ENCODE data around the gene HIBCH.

Gene HIBCH

DNA sequence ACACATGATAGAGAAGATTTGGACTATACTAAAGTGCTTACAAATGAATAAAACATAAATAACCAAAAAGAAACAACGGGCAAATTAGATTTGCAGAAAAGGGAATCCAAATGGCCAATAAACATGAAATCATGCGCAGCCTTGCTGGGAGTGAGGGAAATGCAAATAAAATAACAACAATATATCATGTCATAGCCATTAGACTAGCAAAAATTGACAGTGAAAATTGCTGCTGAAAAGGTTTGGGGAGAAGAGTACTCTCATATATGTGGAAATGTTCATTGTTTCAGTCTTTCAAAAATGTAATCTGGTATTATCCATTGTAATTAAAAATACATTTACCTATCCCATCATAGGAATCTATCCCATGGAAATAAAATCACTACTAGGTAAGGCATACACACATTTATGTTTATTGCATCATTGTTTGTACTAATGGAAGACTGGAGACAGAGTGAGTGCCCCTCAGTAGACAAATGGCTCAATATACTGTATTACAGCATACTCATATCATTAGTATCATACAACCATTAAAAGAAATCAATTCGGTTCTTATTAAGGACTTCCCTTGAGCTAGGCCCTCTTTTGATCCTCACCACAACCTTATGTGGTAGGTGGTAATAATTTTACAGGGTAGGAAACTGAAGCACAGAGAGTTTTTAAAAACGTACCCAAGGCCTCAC lies 163.0 kb downstream of the HIBCH start:
- Histone ChIP-seq H3K4me3 (ENCODE audit: low read length in 2 of 2) (no peak overlapping the region), H4K8ac (ENCODE audit: low read depth, low read length) (no peak overlapping the region), H3K79me1 (ENCODE audit: low read depth, low read length) (no peaks in the 10 kb centered on the region), H3K4me2 (ENCODE audit: insufficient read depth, low read length, poor library complexity, severe bottlenecking) (no peak overlapping the region), H2AFZ (ENCODE audit: low read length) (no peak overlapping the region), H3K9me3 (replicated peaks in 1 of 2; ENCODE audit: control insufficient read depth in 2 of 2, insufficient read depth in 1 of 2, low read depth in 1 of 2, low read length in 2 of 2) (no peaks in the 10 kb centered on the region), H3K18ac (ENCODE audit: low read length) (no peak overlapping the region), H3K23ac (ENCODE audit: low read depth, low read length, poor library complexity) (no peak overlapping the region), H3K14ac (ENCODE audit: low read length) (no peak overlapping the region), H3K4me1 (ENCODE audit: control insufficient read depth in 2 of 2, insufficient read depth in 1 of 2, low read depth in 1 of 2, low read length in 2 of 2) (peaks cover 0 to 3% of the 10 kb centered on the region in 2 donors), H2BK15ac (ENCODE audit: low read length) (no peak overlapping the region), H2BK12ac (ENCODE audit: low read length) (no peak overlapping the region), H2BK120ac (ENCODE audit: low read depth, low read length) (no peak overlapping the region), H3K27ac (replicated peaks; ENCODE audit: low read length) (no peak overlapping the region), H3K36me3 (replicated peaks in 1 of 2; ENCODE audit: control insufficient read depth in 2 of 2, insufficient read depth in 2 of 2, low read length in 2 of 2) (no peaks in the 10 kb centered on the region), H3K9ac (ENCODE audit: low read depth, low read length, poor library complexity) (no peak overlapping the region), H4K91ac (ENCODE audit: low read depth, low read length, poor library complexity) (no peak overlapping the region), H2AK5ac (ENCODE audit: low read depth, low read length) (no peak overlapping the region), H3K4ac (ENCODE audit: low read length) (no peak overlapping the region), H2BK5ac (ENCODE audit: low read length) (no peak overlapping the region), H3K27me3 (ENCODE audit: control insufficient read depth in 3 of 3, insufficient read depth in 3 of 3, low read depth in 1 of 3, low read length in 3 of 3) (no peaks in the 10 kb centered on the region)
- no CpG with 5 or more reads among the region's 4 CpGs for WGBS, 2 donors (ENCODE audit: extremely low coverage in 2 of 2, insufficient read length in 2 of 2, insufficient replicate concordance in 1 of 2)
- no peak for DNase-seq (ENCODE audit: low spot score)

Data from neuronal stem cell (in vitro differentiated cells).